ENCODE data around the gene CACYBP.

GRCh38 chr1:175042650-175043049 is 42.9 kb downstream of the CACYBP start:
- TF ChIP-seq, protein P1, sequence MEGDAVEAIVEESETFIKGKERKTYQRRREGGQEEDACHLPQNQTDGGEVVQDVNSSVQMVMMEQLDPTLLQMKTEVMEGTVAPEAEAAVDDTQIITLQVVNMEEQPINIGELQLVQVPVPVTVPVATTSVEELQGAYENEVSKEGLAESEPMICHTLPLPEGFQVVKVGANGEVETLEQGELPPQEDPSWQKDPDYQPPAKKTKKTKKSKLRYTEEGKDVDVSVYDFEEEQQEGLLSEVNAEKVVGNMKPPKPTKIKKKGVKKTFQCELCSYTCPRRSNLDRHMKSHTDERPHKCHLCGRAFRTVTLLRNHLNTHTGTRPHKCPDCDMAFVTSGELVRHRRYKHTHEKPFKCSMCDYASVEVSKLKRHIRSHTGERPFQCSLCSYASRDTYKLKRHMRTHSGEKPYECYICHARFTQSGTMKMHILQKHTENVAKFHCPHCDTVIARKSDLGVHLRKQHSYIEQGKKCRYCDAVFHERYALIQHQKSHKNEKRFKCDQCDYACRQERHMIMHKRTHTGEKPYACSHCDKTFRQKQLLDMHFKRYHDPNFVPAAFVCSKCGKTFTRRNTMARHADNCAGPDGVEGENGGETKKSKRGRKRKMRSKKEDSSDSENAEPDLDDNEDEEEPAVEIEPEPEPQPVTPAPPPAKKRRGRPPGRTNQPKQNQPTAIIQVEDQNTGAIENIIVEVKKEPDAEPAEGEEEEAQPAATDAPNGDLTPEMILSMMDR (IDR thresholded peaks at IDR 0.05 in 2 of 3, conservative IDR thresholded peaks at IDR 0.05 in 1 of 3; ENCODE audit: borderline replicate concordance in 1 of 3, insufficient read depth in 1 of 3, low read depth in 2 of 3, low read length in 2 of 3), result no peak
- TF ChIP-seq POLR2A (IDR thresholded peaks at IDR 0.05; ENCODE audit: borderline replicate concordance, extremely low read depth, insufficient read depth, insufficient read length) (no peak), POLR2AphosphoS5 (IDR thresholded peaks at IDR 0.05; ENCODE audit: low read depth, low read length) (no peak), FOSL1 (IDR thresholded peaks at IDR 0.05; ENCODE audit: low read depth) (no peak)
